Liver (tissue), 9 donors: ENCODE results near the gene SNX15. TPM values are rescaled to one million over a fixed set of nuclear protein-coding genes. Genes with fewer than 3 reads are reported as not detected.
A peak's percentile ranks its signal among the peaks of the same experiment; 100 is the strongest.

ENCODE experiments used
- DNase-seq: peaks from one replicate; pipeline ENCODE4 v3.0.0-alpha.2; 2017; ENCODE audit warnings: low spot score
- H3K27ac ChIP-seq, 2 donors: one replicate each; pipeline ENCODE4 v1.7.0; 2013; ENCODE audit warnings: inconsistent platforms in 2 of 2, low read length in 2 of 2, control low read depth in 1 of 2, low read depth in 1 of 2, mild to moderate bottlenecking in 1 of 2
- H3K27me3 ChIP-seq, 4 donors: one replicate each; pipeline versions ENCODE4 v1.6.1 to v1.7.0; 2013; ENCODE audit warnings: low read length in 3 of 4, inconsistent platforms in 1 of 4, mild to moderate bottlenecking in 1 of 4, moderate library complexity in 1 of 4; ENCODE audit not compliant: control insufficient read depth in 4 of 4, insufficient read depth in 4 of 4
- H3K36me3 ChIP-seq, 4 donors: one replicate each; pipeline versions ENCODE4 v1.6.1 to v1.7.0; 2013; ENCODE audit warnings: low read length in 3 of 4, mild to moderate bottlenecking in 3 of 4, low read depth in 1 of 4, moderate library complexity in 1 of 4; ENCODE audit not compliant: control insufficient read depth in 4 of 4, insufficient read depth in 3 of 4
- H3K4me1 ChIP-seq, 4 donors: one replicate each; pipeline versions ENCODE4 v1.6.1 to v1.7.0; 2013; ENCODE audit warnings: low read length in 3 of 4, mild to moderate bottlenecking in 3 of 4, moderate library complexity in 1 of 4; ENCODE audit not compliant: control insufficient read depth in 4 of 4, insufficient read depth in 4 of 4
- H3K4me3 ChIP-seq, 3 donors: one replicate each; pipeline versions ENCODE4 v1.6.1 to v1.7.0; 2013; ENCODE audit warnings: low read length in 3 of 3, control low read depth in 1 of 3, low read depth in 1 of 3, mild to moderate bottlenecking in 1 of 3
- H3K9ac ChIP-seq, 2 donors: one replicate each; pipeline ENCODE4 v1.7.0; 2013; ENCODE audit warnings: low read length in 2 of 2, mild to moderate bottlenecking in 2 of 2, moderate library complexity in 2 of 2, control low read depth in 1 of 2, low read depth in 1 of 2
- H3K9me3 ChIP-seq, 4 donors: one replicate each; pipeline versions ENCODE4 v1.6.1 to v1.7.0; 2013; ENCODE audit warnings: low read length in 3 of 4; ENCODE audit not compliant: control insufficient read depth in 4 of 4
- ATF3 ChIP-seq: IDR thresholded peaks from 2 replicates; pipeline ENCODE4 v1.6.1; 2016; ENCODE audit warnings: antibody characterized with exemption
- CTCF ChIP-seq: fragments of 150-350 bp; IDR thresholded peaks from 2 replicates; pipeline ENCODE4 v1.5.1; 2017; ENCODE audit warnings: improper control_type of control experiment, low read depth, low read length; ENCODE audit not compliant: missing input control
- EGR1 ChIP-seq, 2 donors: IDR thresholded peaks; 2 replicates each; pipeline ENCODE4 v1.6.1; 2016 to 2018; ENCODE audit warnings: antibody characterized with exemption in 2 of 2, low read depth in 2 of 2
- FOXA1 ChIP-seq: IDR thresholded peaks from 2 replicates; pipeline ENCODE4 v1.6.1; 2016; ENCODE audit warnings: antibody characterized with exemption
- FOXA2 ChIP-seq: IDR thresholded peaks from 2 replicates; pipeline ENCODE4 v1.6.1; 2016; ENCODE audit warnings: antibody characterized with exemption
- GABPA ChIP-seq, 2 donors: IDR thresholded peaks in 1 of 2; conservative IDR thresholded peaks in 1 of 2; 2 replicates each; pipeline ENCODE4 v1.6.1; 2016; ENCODE audit warnings: antibody characterized with exemption in 2 of 2, mild to moderate bottlenecking in 1 of 2, moderate library complexity in 1 of 2
- HNF4A ChIP-seq, 2 donors: conservative IDR thresholded peaks; 2 replicates each; pipeline ENCODE4 v1.6.1; 2016; ENCODE audit warnings: antibody characterized with exemption in 2 of 2, mild to moderate bottlenecking in 2 of 2
- HNF4G ChIP-seq: IDR thresholded peaks from 2 replicates; pipeline ENCODE4 v1.6.1; 2016; ENCODE audit warnings: antibody characterized with exemption
- MAX ChIP-seq: IDR thresholded peaks from 2 replicates; pipeline ENCODE4 v1.6.1; 2016; ENCODE audit warnings: antibody characterized with exemption
- NR2F2 ChIP-seq: IDR thresholded peaks from 2 replicates; pipeline ENCODE4 v1.6.1; 2016; ENCODE audit warnings: antibody characterized with exemption
- RAD21 ChIP-seq, 2 donors: IDR thresholded peaks; 2 replicates each; pipeline ENCODE4 v1.6.1; 2016; ENCODE audit warnings: antibody characterized with exemption in 2 of 2, mild to moderate bottlenecking in 2 of 2
- REST ChIP-seq: IDR thresholded peaks from 2 replicates; pipeline ENCODE4 v1.6.1; 2016; ENCODE audit warnings: antibody characterized with exemption, mild to moderate bottlenecking
- RXRA ChIP-seq, 2 donors: IDR thresholded peaks; 2 replicates each; pipeline ENCODE4 v1.6.1; 2017 to 2018; ENCODE audit warnings: antibody characterized with exemption in 2 of 2, mild to moderate bottlenecking in 1 of 2
- SP1 ChIP-seq: IDR thresholded peaks from 2 replicates; pipeline ENCODE4 v1.6.1; 2018; ENCODE audit warnings: antibody characterized with exemption, mild to moderate bottlenecking
- TAF1 ChIP-seq: conservative IDR thresholded peaks from 2 replicates; pipeline ENCODE4 v1.6.1; 2016; ENCODE audit warnings: antibody characterized with exemption, mild to moderate bottlenecking
- YY1 ChIP-seq: IDR thresholded peaks from 2 replicates; pipeline ENCODE4 v1.6.1; 2016; ENCODE audit warnings: antibody characterized with exemption, mild to moderate bottlenecking
- ZBTB33 ChIP-seq: IDR thresholded peaks from 2 replicates; pipeline ENCODE4 v1.6.1; 2016; ENCODE audit warnings: antibody characterized with exemption
- WGBS: extraction: QIAGEN DNeasy Blood & Tissue Kit; methylation state at CpG from one replicate; pipeline ENCODE4 v1.1.7; 2013; 5-methylcytosine and 5-hydroxymethylcytosine counted together
- polyA plus RNA-seq, 2 donors: library from polyadenylated mRNA; stranded (reverse) in 1 of 2; unstranded in 1 of 2; fragments of 200-250 nt in 1 of 2; fragments of >200 nt in 1 of 2; fragmentation: Nextera tagmentation in 1 of 2; extraction: Ambion mirVana in 1 of 2; gene quantifications; one replicate each; pipeline versions ENCODE4 v1.2.1 to v1.2.3, GENCODE V29; 2013 to 2015
- total RNA-seq, 2 donors: library from RNA; depleted of rRNA; stranded (reverse); fragments of >200 nt; gene quantifications; one replicate each; pipeline ENCODE4 v1.2.3, GENCODE V29; 2014
- donor health status: healthy.
- donor health status: healthy.
- donor health status: healthy.
- donor health status: healthy.
- donor health status: healthy.

SNX15 gene
- total and polyA plus RNA-seq, 4 donors = 4.5 to 7.2 (median 5.7) TPM

- H3K9ac ChIP-seq = peak overlapping the region; percentile 79 to 91
- no peaks in the 10 kb centered on the region for H3K9me3 ChIP-seq
- no peaks in the 10 kb centered on the region for H3K27me3 ChIP-seq
- DNase-seq = no peak
- peak overlapping the region; percentile 80 to 89 for H3K27ac ChIP-seq
- 41% methylated on average over 23 of the region's 23 CpGs for WGBS
- H3K4me1 ChIP-seq = peaks cover 10 to 23% (median 18%) of the 10 kb centered on the region in 4 donors
- H3K36me3 ChIP-seq = peaks cover 5 to 39% (median 13%) of the 10 kb centered on the region in 4 donors
- peak overlapping the region; percentile 75 to 96 (median 80) for H3K4me3 ChIP-seq
- TF ChIP-seq HNF4A (conservative IDR thresholded peaks at IDR 0.05) (no peak), YY1 (no peak), ZBTB33 (no peak), EGR1 (IDR thresholded peaks at IDR 0.05; ENCODE audit: low read depth in 2 of 2) (no peak), TAF1 (no peak), NR2F2 (no peak), RXRA (IDR thresholded peaks at IDR 0.05) (no peak), MAX (no peak), GABPA (IDR thresholded peaks at IDR 0.05 in 1 of 2, conservative IDR thresholded peaks at IDR 0.05 in 1 of 2) (no peak), SP1 (no peak), HNF4G (no peak), ATF3 (no peak), FOXA2 (no peak), RAD21 (IDR thresholded peaks at IDR 0.05) (no peak), FOXA1 (no peak), REST (no peak), CTCF (no peak)
Measured at GRCh38 chr11:65084598-65085375, 57.5 kb downstream of the SNX15 start.
